ENCODE measurements around the gene PRDM11. TPM values are rescaled to one million over a fixed set of nuclear protein-coding genes. Genes with fewer than 3 reads are reported as not detected.

PRDM11 gene
- total RNA-seq, 1 experiment from 2014 or later: 8.3 TPM

DNA sequence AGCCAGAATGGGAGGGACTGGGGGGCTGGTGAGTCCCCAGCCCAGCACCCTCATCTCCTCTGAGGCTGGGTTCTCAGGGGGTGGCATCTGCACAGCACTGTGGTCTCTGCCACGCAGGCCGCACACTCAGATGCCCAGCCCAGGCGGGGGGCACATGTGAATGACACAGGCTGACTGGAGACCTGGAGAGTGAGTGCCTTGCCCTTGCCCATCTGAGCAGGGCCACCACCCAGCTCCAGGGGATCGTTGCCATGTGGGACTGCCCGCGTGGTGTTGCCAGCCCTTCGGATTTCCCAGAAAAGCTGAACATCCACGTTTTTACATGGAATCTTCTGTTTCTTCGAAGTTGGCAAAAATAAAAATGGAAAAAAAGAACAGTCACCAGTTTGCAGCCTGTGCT lies 18.9 kb downstream of the PRDM11 start:
- TF ChIP-seq, protein P1, sequence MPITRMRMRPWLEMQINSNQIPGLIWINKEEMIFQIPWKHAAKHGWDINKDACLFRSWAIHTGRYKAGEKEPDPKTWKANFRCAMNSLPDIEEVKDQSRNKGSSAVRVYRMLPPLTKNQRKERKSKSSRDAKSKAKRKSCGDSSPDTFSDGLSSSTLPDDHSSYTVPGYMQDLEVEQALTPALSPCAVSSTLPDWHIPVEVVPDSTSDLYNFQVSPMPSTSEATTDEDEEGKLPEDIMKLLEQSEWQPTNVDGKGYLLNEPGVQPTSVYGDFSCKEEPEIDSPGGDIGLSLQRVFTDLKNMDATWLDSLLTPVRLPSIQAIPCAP (CRISPR knock-in tag; IDR thresholded peaks at IDR 0.05): no peak
- TF ChIP-seq, protein P2, sequence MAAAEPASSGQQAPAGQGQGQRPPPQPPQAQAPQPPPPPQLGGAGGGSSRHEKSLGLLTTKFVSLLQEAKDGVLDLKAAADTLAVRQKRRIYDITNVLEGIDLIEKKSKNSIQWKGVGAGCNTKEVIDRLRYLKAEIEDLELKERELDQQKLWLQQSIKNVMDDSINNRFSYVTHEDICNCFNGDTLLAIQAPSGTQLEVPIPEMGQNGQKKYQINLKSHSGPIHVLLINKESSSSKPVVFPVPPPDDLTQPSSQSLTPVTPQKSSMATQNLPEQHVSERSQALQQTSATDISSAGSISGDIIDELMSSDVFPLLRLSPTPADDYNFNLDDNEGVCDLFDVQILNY (CRISPR knock-in tag; IDR thresholded peaks at IDR 0.05): no peak
- TF ChIP-seq ZNF219 (CRISPR knock-in tag; IDR thresholded peaks at IDR 0.05; ENCODE audit: borderline replicate concordance): no peak
- TF ChIP-seq, protein P3, sequence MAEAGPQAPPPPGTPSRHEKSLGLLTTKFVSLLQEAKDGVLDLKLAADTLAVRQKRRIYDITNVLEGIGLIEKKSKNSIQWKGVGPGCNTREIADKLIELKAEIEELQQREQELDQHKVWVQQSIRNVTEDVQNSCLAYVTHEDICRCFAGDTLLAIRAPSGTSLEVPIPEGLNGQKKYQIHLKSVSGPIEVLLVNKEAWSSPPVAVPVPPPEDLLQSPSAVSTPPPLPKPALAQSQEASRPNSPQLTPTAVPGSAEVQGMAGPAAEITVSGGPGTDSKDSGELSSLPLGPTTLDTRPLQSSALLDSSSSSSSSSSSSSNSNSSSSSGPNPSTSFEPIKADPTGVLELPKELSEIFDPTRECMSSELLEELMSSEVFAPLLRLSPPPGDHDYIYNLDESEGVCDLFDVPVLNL (CRISPR knock-in tag; IDR thresholded peaks at IDR 0.05; ENCODE audit: borderline replicate concordance, low read depth): no peak
- no peak for TF ChIP-seq OVOL2 (CRISPR knock-in tag; IDR thresholded peaks at IDR 0.05; ENCODE audit: borderline replicate concordance)
- TF ChIP-seq CREB1 (CRISPR knock-in tag; IDR thresholded peaks at IDR 0.05): no peak
- TF ChIP-seq, protein P4, sequence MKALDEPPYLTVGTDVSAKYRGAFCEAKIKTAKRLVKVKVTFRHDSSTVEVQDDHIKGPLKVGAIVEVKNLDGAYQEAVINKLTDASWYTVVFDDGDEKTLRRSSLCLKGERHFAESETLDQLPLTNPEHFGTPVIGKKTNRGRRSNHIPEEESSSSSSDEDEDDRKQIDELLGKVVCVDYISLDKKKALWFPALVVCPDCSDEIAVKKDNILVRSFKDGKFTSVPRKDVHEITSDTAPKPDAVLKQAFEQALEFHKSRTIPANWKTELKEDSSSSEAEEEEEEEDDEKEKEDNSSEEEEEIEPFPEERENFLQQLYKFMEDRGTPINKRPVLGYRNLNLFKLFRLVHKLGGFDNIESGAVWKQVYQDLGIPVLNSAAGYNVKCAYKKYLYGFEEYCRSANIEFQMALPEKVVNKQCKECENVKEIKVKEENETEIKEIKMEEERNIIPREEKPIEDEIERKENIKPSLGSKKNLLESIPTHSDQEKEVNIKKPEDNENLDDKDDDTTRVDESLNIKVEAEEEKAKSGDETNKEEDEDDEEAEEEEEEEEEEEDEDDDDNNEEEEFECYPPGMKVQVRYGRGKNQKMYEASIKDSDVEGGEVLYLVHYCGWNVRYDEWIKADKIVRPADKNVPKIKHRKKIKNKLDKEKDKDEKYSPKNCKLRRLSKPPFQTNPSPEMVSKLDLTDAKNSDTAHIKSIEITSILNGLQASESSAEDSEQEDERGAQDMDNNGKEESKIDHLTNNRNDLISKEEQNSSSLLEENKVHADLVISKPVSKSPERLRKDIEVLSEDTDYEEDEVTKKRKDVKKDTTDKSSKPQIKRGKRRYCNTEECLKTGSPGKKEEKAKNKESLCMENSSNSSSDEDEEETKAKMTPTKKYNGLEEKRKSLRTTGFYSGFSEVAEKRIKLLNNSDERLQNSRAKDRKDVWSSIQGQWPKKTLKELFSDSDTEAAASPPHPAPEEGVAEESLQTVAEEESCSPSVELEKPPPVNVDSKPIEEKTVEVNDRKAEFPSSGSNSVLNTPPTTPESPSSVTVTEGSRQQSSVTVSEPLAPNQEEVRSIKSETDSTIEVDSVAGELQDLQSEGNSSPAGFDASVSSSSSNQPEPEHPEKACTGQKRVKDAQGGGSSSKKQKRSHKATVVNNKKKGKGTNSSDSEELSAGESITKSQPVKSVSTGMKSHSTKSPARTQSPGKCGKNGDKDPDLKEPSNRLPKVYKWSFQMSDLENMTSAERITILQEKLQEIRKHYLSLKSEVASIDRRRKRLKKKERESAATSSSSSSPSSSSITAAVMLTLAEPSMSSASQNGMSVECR (CRISPR knock-in tag; IDR thresholded peaks at IDR 0.05; ENCODE audit: borderline replicate concordance): no peak
- no peak for TF ChIP-seq ZNF121 (CRISPR knock-in tag; IDR thresholded peaks at IDR 0.05)
- TF ChIP-seq JAZF1 (CRISPR knock-in tag; IDR thresholded peaks at IDR 0.05): no peak
- TF ChIP-seq NR2C2 (CRISPR knock-in tag; IDR thresholded peaks at IDR 0.05): no peak
- Mint-ChIP-seq H3K9me3 (no peaks in the 10 kb centered on the region), H3K27ac (no peak overlapping the region), H3K36me3 (no peaks in the 10 kb centered on the region), H3K4me3 (no peak overlapping the region), H3K27me3 (ENCODE audit: low read depth) (no peaks in the 10 kb centered on the region), H3K4me1 (0 out of 2 replicates have a peak, but pooled peaks cover 4% of the 10 kb centered on the region)
- POLR2A ChIA-PET: no interaction called here
- CTCF ChIA-PET: interaction anchor here (1.2 to 1.6 kb wide), 2 partner anchors 56 to 68 kb away, joined by 3 to 4 read pairs; no protein-coding TSS in a partner anchor
- no peak for DNase-seq (ENCODE audit: low spot score)
- no peak for ATAC-seq

DNA sequence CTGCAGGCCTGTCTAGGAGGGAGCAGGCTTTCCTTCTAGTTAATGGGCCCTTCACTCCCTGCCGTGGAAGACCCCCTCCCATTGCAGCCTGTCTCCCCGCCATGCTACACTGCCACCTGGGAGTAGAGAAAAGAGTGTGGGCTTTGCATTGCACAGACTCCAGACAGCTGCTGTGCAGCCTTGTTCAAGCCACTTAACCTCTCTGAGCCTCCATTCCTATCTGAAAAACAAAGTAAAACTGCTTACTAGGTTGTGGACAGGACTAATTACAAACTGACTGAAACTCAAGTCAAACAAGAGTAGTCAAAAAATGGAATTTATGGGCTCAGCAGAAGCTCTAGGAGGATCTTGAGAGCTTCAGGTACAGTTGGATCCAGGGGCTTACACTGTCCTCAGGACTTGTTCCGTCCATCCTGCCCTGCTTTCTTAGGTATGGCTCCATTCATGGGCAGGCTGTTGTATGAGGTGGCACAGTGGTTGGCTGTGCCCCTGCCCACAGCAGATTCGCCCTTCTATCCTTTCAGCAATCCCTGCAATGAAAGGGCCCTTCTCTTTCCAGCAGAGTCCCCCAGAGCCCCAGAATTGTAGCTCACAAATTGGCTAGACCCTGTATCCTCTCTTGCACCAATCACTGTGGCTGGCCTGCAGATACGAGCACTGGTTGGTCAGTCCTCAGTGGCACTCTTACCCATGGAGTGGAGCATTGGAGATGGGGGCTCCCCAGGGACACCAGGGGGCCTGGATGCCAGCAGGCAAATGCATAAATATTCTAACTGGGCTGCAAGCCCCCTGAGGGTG lies 19.6 kb downstream of the PRDM11 start:
- no peaks in the 10 kb centered on the region for H3K36me3 Mint-ChIP-seq
- no peak overlapping the region for H3K27ac Mint-ChIP-seq
- CTCF ChIA-PET: interaction anchor here (1.2 to 2.7 kb wide), 4 partner anchors 55 to 86 kb away, joined by 3 to 7 read pairs (median 4); no protein-coding TSS in a partner anchor
- ATAC-seq (no peak), DNase-seq (ENCODE audit: low spot score) (no peak)
- POLR2A ChIA-PET: no interaction called here
- TF ChIP-seq ZNF423 (CRISPR knock-in tag; IDR thresholded peaks at IDR 0.05): no peak
- no peak for TF ChIP-seq CREB1 (CRISPR knock-in tag; IDR thresholded peaks at IDR 0.05)
- no peak for TF ChIP-seq ETV6 (CRISPR knock-in tag; IDR thresholded peaks at IDR 0.05)
- TF ChIP-seq, protein P5, sequence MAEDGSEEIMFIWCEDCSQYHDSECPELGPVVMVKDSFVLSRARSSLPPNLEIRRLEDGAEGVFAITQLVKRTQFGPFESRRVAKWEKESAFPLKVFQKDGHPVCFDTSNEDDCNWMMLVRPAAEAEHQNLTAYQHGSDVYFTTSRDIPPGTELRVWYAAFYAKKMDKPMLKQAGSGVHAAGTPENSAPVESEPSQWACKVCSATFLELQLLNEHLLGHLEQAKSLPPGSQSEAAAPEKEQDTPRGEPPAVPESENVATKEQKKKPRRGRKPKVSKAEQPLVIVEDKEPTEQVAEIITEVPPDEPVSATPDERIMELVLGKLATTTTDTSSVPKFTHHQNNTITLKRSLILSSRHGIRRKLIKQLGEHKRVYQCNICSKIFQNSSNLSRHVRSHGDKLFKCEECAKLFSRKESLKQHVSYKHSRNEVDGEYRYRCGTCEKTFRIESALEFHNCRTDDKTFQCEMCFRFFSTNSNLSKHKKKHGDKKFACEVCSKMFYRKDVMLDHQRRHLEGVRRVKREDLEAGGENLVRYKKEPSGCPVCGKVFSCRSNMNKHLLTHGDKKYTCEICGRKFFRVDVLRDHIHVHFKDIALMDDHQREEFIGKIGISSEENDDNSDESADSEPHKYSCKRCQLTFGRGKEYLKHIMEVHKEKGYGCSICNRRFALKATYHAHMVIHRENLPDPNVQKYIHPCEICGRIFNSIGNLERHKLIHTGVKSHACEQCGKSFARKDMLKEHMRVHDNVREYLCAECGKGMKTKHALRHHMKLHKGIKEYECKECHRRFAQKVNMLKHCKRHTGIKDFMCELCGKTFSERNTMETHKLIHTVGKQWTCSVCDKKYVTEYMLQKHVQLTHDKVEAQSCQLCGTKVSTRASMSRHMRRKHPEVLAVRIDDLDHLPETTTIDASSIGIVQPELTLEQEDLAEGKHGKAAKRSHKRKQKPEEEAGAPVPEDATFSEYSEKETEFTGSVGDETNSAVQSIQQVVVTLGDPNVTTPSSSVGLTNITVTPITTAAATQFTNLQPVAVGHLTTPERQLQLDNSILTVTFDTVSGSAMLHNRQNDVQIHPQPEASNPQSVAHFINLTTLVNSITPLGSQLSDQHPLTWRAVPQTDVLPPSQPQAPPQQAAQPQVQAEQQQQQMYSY (CRISPR knock-in tag; IDR thresholded peaks at IDR 0.05): no peak
- TF ChIP-seq TCF7 (CRISPR knock-in tag; IDR thresholded peaks at IDR 0.05; ENCODE audit: low read depth): no peak
- no peak for TF ChIP-seq NR3C1 (CRISPR knock-in tag; conservative IDR thresholded peaks at IDR 0.05; ENCODE audit: low read depth)
- TF ChIP-seq, protein P6, sequence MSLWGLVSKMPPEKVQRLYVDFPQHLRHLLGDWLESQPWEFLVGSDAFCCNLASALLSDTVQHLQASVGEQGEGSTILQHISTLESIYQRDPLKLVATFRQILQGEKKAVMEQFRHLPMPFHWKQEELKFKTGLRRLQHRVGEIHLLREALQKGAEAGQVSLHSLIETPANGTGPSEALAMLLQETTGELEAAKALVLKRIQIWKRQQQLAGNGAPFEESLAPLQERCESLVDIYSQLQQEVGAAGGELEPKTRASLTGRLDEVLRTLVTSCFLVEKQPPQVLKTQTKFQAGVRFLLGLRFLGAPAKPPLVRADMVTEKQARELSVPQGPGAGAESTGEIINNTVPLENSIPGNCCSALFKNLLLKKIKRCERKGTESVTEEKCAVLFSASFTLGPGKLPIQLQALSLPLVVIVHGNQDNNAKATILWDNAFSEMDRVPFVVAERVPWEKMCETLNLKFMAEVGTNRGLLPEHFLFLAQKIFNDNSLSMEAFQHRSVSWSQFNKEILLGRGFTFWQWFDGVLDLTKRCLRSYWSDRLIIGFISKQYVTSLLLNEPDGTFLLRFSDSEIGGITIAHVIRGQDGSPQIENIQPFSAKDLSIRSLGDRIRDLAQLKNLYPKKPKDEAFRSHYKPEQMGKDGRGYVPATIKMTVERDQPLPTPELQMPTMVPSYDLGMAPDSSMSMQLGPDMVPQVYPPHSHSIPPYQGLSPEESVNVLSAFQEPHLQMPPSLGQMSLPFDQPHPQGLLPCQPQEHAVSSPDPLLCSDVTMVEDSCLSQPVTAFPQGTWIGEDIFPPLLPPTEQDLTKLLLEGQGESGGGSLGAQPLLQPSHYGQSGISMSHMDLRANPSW (CRISPR knock-in tag; conservative IDR thresholded peaks at IDR 0.05; ENCODE audit: low read depth): no peak
- TF ChIP-seq NFYB (CRISPR knock-in tag; conservative IDR thresholded peaks at IDR 0.05; ENCODE audit: low read depth): no peak
- no peaks in the 10 kb centered on the region for H3K27me3 Mint-ChIP-seq (ENCODE audit: low read depth)
- no peaks in the 10 kb centered on the region for H3K9me3 Mint-ChIP-seq
- no peak overlapping the region for H3K4me3 Mint-ChIP-seq
- 0 out of 2 replicates have a peak, but pooled peaks cover 4% of the 10 kb centered on the region for H3K4me1 Mint-ChIP-seq
